Ishikawa (cell line): ENCODE results near the gene ANKRD13D.

Experiments
- CEBPB ChIP-seq: IDR thresholded peaks from 2 replicates; pipeline ENCODE4 v1.6.1; 2012
- CREB1 ChIP-seq: IDR thresholded peaks from 2 replicates; pipeline ENCODE4 v1.6.1; 2012; ENCODE audit warnings: low read depth
- EP300 ChIP-seq: IDR thresholded peaks from 2 replicates; pipeline ENCODE4 v1.6.1; 2012; ENCODE audit warnings: borderline replicate concordance
- FOXM1 ChIP-seq: IDR thresholded peaks from 2 replicates; pipeline ENCODE4 v1.6.1; 2012; ENCODE audit warnings: low read depth, borderline replicate concordance
- NFIC ChIP-seq: IDR thresholded peaks from 2 replicates; pipeline ENCODE4 v1.6.1; 2012
- RAD21 ChIP-seq: IDR thresholded peaks from 2 replicates; pipeline ENCODE4 v1.6.1; 2012; ENCODE audit warnings: low read depth
- REST ChIP-seq: IDR thresholded peaks from 2 replicates; pipeline ENCODE4 v1.6.1; 2012; ENCODE audit warnings: low read depth, mild to moderate bottlenecking
- TEAD4 ChIP-seq: IDR thresholded peaks from 2 replicates; pipeline ENCODE4 v1.6.1; 2012
- USF1 ChIP-seq: IDR thresholded peaks from 2 replicates; pipeline ENCODE4 v1.6.1; 2012
- YY1 ChIP-seq: IDR thresholded peaks from 2 replicates; pipeline ENCODE4 v1.6.1; 2012; ENCODE audit warnings: low read depth

GRCh38 chr11:67239783-67240575 lies 49.1 kb upstream of the ANKRD13D start:
- peak; percentile 70 for TF ChIP-seq CREB1
- TF ChIP-seq USF1 = peak; percentile 30
- TF ChIP-seq YY1 = peak; percentile 80
- TF ChIP-seq EP300 = no peak
- TF ChIP-seq REST = no peak
- no peak for TF ChIP-seq RAD21
- no peak for TF ChIP-seq NFIC
- TF ChIP-seq CEBPB = no peak
- no peak for TF ChIP-seq FOXM1
- TF ChIP-seq TEAD4 = peak; percentile 35; the same call in 1 of the 2 replicates
